CD14-positive monocyte (primary cell): Measurements from ENCODE around the gene NMT1. TPM values are rescaled to one million over a fixed set of nuclear protein-coding genes. Genes with fewer than 3 reads are reported as not detected.

Experiments
- DNase-seq, 3 donors: peaks; one replicate each; pipeline ENCODE4 v3.0.0-alpha.2; 2011 to 2022
- H2AFZ ChIP-seq: 2 replicates; pipeline ENCODE4 v1.6.0; 2012; ENCODE audit warnings: mild to moderate bottlenecking, low read depth, low read length, inconsistent platforms; ENCODE audit not compliant: insufficient read depth, poor library complexity, severe bottlenecking
- H3K27ac ChIP-seq, 2 donors: 1 replicate in 1 of 2; 2 replicates in 1 of 2; pipeline ENCODE4 v1.5.1; 2012 to 2013; ENCODE audit warnings: low read length in 2 of 2, control low read depth in 1 of 2, inconsistent platforms in 1 of 2, low read depth in 1 of 2, mild to moderate bottlenecking in 1 of 2
- H3K27me3 ChIP-seq, 2 donors: one replicate each; pipeline versions ENCODE4 v1.6.0 to v1.6.1; 2011 to 2013; ENCODE audit warnings: low read length in 2 of 2; ENCODE audit not compliant: control insufficient read depth in 2 of 2, insufficient read depth in 2 of 2
- H3K36me3 ChIP-seq, 2 donors: replicated peaks in 1 of 2; 1 replicate in 1 of 2; 2 replicates in 1 of 2; pipeline versions ENCODE4 v1.5.1 to v1.6.1; 2012 to 2013; ENCODE audit warnings: low read length in 2 of 2, control low read depth in 1 of 2, inconsistent platforms in 1 of 2, mild to moderate bottlenecking in 1 of 2; ENCODE audit not compliant: insufficient read depth in 2 of 2, control insufficient read depth in 1 of 2
- H3K4me1 ChIP-seq, 2 donors: 1 replicate in 1 of 2; 2 replicates in 1 of 2; pipeline versions ENCODE4 v1.5.1 to v1.6.1; 2012 to 2013; ENCODE audit warnings: low read length in 2 of 2, control low read depth in 1 of 2, inconsistent platforms in 1 of 2, mild to moderate bottlenecking in 1 of 2, moderate library complexity in 1 of 2; ENCODE audit not compliant: insufficient read depth in 2 of 2, control insufficient read depth in 1 of 2
- H3K4me2 ChIP-seq: replicated peaks from 2 replicates; pipeline ENCODE3; 2012; ENCODE audit warnings: low read length, moderate library complexity, mild to moderate bottlenecking; ENCODE audit not compliant: poor library complexity, severe bottlenecking; ENCODE audit errors: extremely low read depth
- H3K4me3 ChIP-seq, 3 experiments: fragments of 200-600 bp in 1 of 3; sonication (generic) in 1 of 3; replicated peaks in 1 of 3; 1 replicate in 2 of 3; 2 replicates in 1 of 3; pipeline ENCODE4 v1.5.1; 2011 to 2013; ENCODE audit warnings: low read length in 3 of 3, mild to moderate bottlenecking in 3 of 3, control low read depth in 2 of 3, low read depth in 2 of 3, inconsistent platforms in 1 of 3, moderate library complexity in 1 of 3
- H3K79me2 ChIP-seq: 2 replicates; pipeline ENCODE4 v1.6.0; 2012; ENCODE audit warnings: mild to moderate bottlenecking, control low read depth, inconsistent platforms, low read length, moderate library complexity; ENCODE audit not compliant: insufficient read depth
- H3K9ac ChIP-seq: 2 replicates; pipeline ENCODE4 v1.6.0; 2017; ENCODE audit warnings: low read length, mild to moderate bottlenecking; ENCODE audit not compliant: insufficient read depth, poor library complexity, severe bottlenecking
- H3K9me3 ChIP-seq, 2 donors: replicated peaks in 1 of 2; 1 replicate in 1 of 2; 2 replicates in 1 of 2; pipeline versions ENCODE4 v1.5.1 to v1.6.1; 2012 to 2013; ENCODE audit warnings: low read length in 2 of 2, control low read depth in 1 of 2; ENCODE audit not compliant: control insufficient read depth in 1 of 2, insufficient read depth in 1 of 2
- H4K20me1 ChIP-seq: 2 replicates; pipeline ENCODE4 v1.6.0; 2012; ENCODE audit warnings: mild to moderate bottlenecking, low read length, control low read depth, moderate library complexity; ENCODE audit not compliant: insufficient read depth
- H3K27ac Mint-ChIP-seq, 7 donors: one replicate each; pipeline ENCODE4 v1.8.0; 2020; ENCODE audit warnings: mild to moderate bottlenecking in 7 of 7, mixed read lengths in 7 of 7, moderate library complexity in 6 of 7, inconsistent platforms in 2 of 7
- H3K27me3 Mint-ChIP-seq, 3 donors: one replicate each; pipeline ENCODE4 v1.8.0; 2021 to 2022; ENCODE audit warnings: low read depth in 3 of 3, mild to moderate bottlenecking in 3 of 3, mixed read lengths in 3 of 3, moderate library complexity in 3 of 3, inconsistent platforms in 1 of 3
- H3K36me3 Mint-ChIP-seq, 2 donors: one replicate each; pipeline ENCODE4 v1.8.0; 2020; ENCODE audit warnings: mixed read lengths in 2 of 2, inconsistent platforms in 1 of 2, mild to moderate bottlenecking in 1 of 2
- H3K4me1 Mint-ChIP-seq: one replicate; pipeline ENCODE4 v1.8.0; 2020; ENCODE audit warnings: mild to moderate bottlenecking, mixed read lengths
- H3K4me3 Mint-ChIP-seq, 2 donors: one replicate each; pipeline ENCODE4 v1.8.0; 2020; ENCODE audit warnings: mild to moderate bottlenecking in 2 of 2, mixed read lengths in 2 of 2, moderate library complexity in 1 of 2
- H3K9me3 Mint-ChIP-seq, 7 donors: one replicate each; pipeline ENCODE4 v1.8.0; 2020 to 2022; ENCODE audit warnings: mixed read lengths in 7 of 7, mild to moderate bottlenecking in 6 of 7, moderate library complexity in 6 of 7, inconsistent platforms in 2 of 7
- CTCF ChIP-seq: fragments of 200-600 bp; IDR thresholded peaks from one replicate; pipeline ENCODE4 v1.8.0; 2022; ENCODE audit warnings: antibody characterized with exemption, mild to moderate bottlenecking
- WGBS: methylation state at CpG from one replicate; pipeline ENCODE4 v1.1.5; 2013; ENCODE audit warnings: missing lambda C conversion rate; ENCODE audit not compliant: insufficient coverage; 5-methylcytosine and 5-hydroxymethylcytosine counted together
- intact Hi-C, 2 donors: fragments of 100-400 bp; cut with micrococcal nuclease; formaldehyde crosslinking; loops; one replicate each; pipeline versions ENCODE4 v1.15.0 to v1.15.1; 2023
- polyA plus RNA-seq, 3 donors: library from polyadenylated mRNA; depleted of rRNA in 1 of 3; unstranded in 2 of 3; stranded (reverse) in 1 of 3; fragments of 300-500 nt in 2 of 3; fragments of >200 nt in 1 of 3; fragmentation: Illumina TruSeq in 2 of 3; gene quantifications; 1 replicate in 2 of 3; 2 replicates in 1 of 3; pipeline ENCODE4 v1.2.3, GENCODE V29; 2012 to 2021

The NMT1 gene
- polyA plus RNA-seq, 3 donors = 27.2 to 50.2 (median 45.1) TPM

- Mint-ChIP-seq H3K9me3 (peaks cover 0 to 5% (median 0%) of the 10 kb centered on the region in 7 donors), H3K36me3 (peaks cover 0 to 2% of the 10 kb centered on the region in 2 donors), H3K4me1 (peaks cover 6% of the 10 kb centered on the region), H3K27ac (no peak overlapping the region), H3K27me3 (peaks cover 9 to 23% (median 9%) of the 10 kb centered on the region in 3 donors), H3K4me3 (no peak overlapping the region)
- Histone ChIP-seq H2AFZ (no peak overlapping the region), H3K79me2 (no peaks in the 10 kb centered on the region), H3K4me2 (no peak overlapping the region), H3K4me1 (no peaks in the 10 kb centered on the region), H3K36me3 (no peaks in the 10 kb centered on the region), H3K9me3 (no peaks in the 10 kb centered on the region), H4K20me1 (no peaks in the 10 kb centered on the region), H3K9ac (no peak overlapping the region), H3K27me3 (peaks cover 6 to 9% of the 10 kb centered on the region in 2 donors), H3K27ac (no peak overlapping the region), H3K4me3 (no peak overlapping the region)
- WGBS = 82% methylated on average over 9 of the region's 17 CpGs
- TF ChIP-seq CTCF = no peak
- DNase-seq = no peak
- intact Hi-C loops = no loop called here
Measured at GRCh38 chr17:45013021-45013997, 47.8 kb upstream of the NMT1 start.

- H3K9me3 Mint-ChIP-seq = peaks cover 0 to 20% (median 8%) of the 10 kb centered on the region in 7 donors
- peaks cover 0 to 9% of the 10 kb centered on the region in 2 donors for H3K9me3 ChIP-seq
- no peaks in the 10 kb centered on the region for H3K36me3 ChIP-seq
- H3K27me3 Mint-ChIP-seq = peaks cover 33 to 45% (median 37%) of the 10 kb centered on the region in 3 donors
- no CpG with 5 or more reads among the region's 7 CpGs for WGBS
- H3K9ac ChIP-seq = no peak overlapping the region
- H3K27me3 ChIP-seq = peaks cover 29 to 34% of the 10 kb centered on the region in 2 donors
- peaks cover 11 to 17% of the 10 kb centered on the region in 2 donors for H3K4me1 ChIP-seq
- no peak for DNase-seq
- no peak overlapping the region for H3K4me3 ChIP-seq
- H3K4me1 Mint-ChIP-seq = peaks cover 23% of the 10 kb centered on the region
- H3K79me2 ChIP-seq = no peaks in the 10 kb centered on the region
- H3K4me2 ChIP-seq = no peak overlapping the region
- peak overlapping the region in 1 of 7 donors; percentile 68 for H3K27ac Mint-ChIP-seq
- TF ChIP-seq CTCF = no peak
- intact Hi-C loops = no loop called here
- no peak overlapping the region for H3K4me3 Mint-ChIP-seq
- H3K27ac ChIP-seq = no peak overlapping the region
- no peaks in the 10 kb centered on the region for H4K20me1 ChIP-seq
- no peak overlapping the region for H2AFZ ChIP-seq
- H3K36me3 Mint-ChIP-seq = peaks cover 3 to 16% of the 10 kb centered on the region in 2 donors
Measured at GRCh38 chr17:45016237-45016636, 44.9 kb upstream of the NMT1 start.
